Heart left ventricle (tissue), 13 donors: ENCODE results near the gene HTR7.

Source experiments
- POLR2A ChIP-seq, 2 donors: fragments of 450-650 bp; IDR thresholded peaks; one replicate each; pipeline ENCODE4 v1.6.1; 2017; ENCODE audit warnings: antibody characterized with exemption in 2 of 2, mild to moderate bottlenecking in 2 of 2, moderate library complexity in 2 of 2
- TF ChIP-seq, protein P1 (sequence below), 12 donors: fragments of 200-600 bp; sonication (generic) in 4 of 12; IDR thresholded peaks; one replicate each; pipeline versions ENCODE4 v1.5.0 to v1.8.0; 2018 to 2022; ENCODE audit warnings: antibody characterized with exemption in 12 of 12, mild to moderate bottlenecking in 5 of 12
- donor health status: ischemic (EF 13 %, LVEDD 7.1; RV severe dilation, severe dysfunction).
- donor health status: DM: no; HTN: yes; CAD: no.
- donor health status: DM: no; HTN: no; CAD: no.
- donor health status: ischemic (EF 25% LVEDD 6.9; RV normal size, moderate dysfunction).
- donor health status: ischemic (EF 25% LVEDD 5.7; RV mildly dilated, moderate dysfunction).
- donor health status: ischemic (EF 35%, LVEDD 5.7; RV mildly dilated, moderate dysfunction).
- donor health status: nonischemic (EF 11% LVEDD 7.7; RV severe dilation, severe dysfunction).
- donor health status: DM: yes; HTN: yes; CAD: no.
- donor health status: PGD.
- donor health status: ischemic (EF 29% LVEDD 5.4; RV normal size, mild dysfunction).
- donor health status: nonischemic (EF 23%, LVEDD 6.1; RV moderate dilation, normal function).

- TF ChIP-seq, protein P1, sequence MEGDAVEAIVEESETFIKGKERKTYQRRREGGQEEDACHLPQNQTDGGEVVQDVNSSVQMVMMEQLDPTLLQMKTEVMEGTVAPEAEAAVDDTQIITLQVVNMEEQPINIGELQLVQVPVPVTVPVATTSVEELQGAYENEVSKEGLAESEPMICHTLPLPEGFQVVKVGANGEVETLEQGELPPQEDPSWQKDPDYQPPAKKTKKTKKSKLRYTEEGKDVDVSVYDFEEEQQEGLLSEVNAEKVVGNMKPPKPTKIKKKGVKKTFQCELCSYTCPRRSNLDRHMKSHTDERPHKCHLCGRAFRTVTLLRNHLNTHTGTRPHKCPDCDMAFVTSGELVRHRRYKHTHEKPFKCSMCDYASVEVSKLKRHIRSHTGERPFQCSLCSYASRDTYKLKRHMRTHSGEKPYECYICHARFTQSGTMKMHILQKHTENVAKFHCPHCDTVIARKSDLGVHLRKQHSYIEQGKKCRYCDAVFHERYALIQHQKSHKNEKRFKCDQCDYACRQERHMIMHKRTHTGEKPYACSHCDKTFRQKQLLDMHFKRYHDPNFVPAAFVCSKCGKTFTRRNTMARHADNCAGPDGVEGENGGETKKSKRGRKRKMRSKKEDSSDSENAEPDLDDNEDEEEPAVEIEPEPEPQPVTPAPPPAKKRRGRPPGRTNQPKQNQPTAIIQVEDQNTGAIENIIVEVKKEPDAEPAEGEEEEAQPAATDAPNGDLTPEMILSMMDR (IDR thresholded peaks at IDR 0.05) = no peak
- no peak for TF ChIP-seq POLR2A (IDR thresholded peaks at IDR 0.05)
Measured at GRCh38 chr10:90859321-90859751, 1.5 kb upstream of the HTR7 start.
